NB4 (cell line): ENCODE results near the gene RPS19BP1.

ENCODE experiments used
- DNase-seq: peaks from one replicate; pipeline ENCODE4 v3.0.0; 2010; ENCODE audit warnings: low read depth
- H3K4me3 ChIP-seq: one replicate; pipeline ENCODE4 v1.5.1; 2011; ENCODE audit warnings: mild to moderate bottlenecking, low read depth, low read length, moderate library complexity
- MYC ChIP-seq: IDR thresholded peaks from 2 replicates; pipeline ENCODE4 v1.6.1; 2011; ENCODE audit warnings: low read depth, low read length
- POLR2A ChIP-seq: IDR thresholded peaks from 2 replicates; pipeline ENCODE4 v1.6.1; 2011; ENCODE audit warnings: mild to moderate bottlenecking; ENCODE audit not compliant: insufficient read length; ENCODE audit errors: extremely low read depth
- TF ChIP-seq, protein P1 (sequence below): IDR thresholded peaks from 2 replicates; pipeline ENCODE4 v1.6.1; 2011; ENCODE audit warnings: low read depth, low read length
- TF ChIP-seq, protein P2 (sequence below): IDR thresholded peaks from one replicate; pipeline ENCODE4 v1.5.1; 2012; ENCODE audit warnings: low read depth, low read length

RPS19BP1 gene

GRCh38 chr22:39563571-39564428 lies 31.3 kb upstream of the RPS19BP1 start:
- TF ChIP-seq, protein P1, sequence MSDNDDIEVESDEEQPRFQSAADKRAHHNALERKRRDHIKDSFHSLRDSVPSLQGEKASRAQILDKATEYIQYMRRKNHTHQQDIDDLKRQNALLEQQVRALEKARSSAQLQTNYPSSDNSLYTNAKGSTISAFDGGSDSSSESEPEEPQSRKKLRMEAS, result no peak
- no peak for TF ChIP-seq POLR2A
- TF ChIP-seq MYC, result no peak
- TF ChIP-seq, protein P2, sequence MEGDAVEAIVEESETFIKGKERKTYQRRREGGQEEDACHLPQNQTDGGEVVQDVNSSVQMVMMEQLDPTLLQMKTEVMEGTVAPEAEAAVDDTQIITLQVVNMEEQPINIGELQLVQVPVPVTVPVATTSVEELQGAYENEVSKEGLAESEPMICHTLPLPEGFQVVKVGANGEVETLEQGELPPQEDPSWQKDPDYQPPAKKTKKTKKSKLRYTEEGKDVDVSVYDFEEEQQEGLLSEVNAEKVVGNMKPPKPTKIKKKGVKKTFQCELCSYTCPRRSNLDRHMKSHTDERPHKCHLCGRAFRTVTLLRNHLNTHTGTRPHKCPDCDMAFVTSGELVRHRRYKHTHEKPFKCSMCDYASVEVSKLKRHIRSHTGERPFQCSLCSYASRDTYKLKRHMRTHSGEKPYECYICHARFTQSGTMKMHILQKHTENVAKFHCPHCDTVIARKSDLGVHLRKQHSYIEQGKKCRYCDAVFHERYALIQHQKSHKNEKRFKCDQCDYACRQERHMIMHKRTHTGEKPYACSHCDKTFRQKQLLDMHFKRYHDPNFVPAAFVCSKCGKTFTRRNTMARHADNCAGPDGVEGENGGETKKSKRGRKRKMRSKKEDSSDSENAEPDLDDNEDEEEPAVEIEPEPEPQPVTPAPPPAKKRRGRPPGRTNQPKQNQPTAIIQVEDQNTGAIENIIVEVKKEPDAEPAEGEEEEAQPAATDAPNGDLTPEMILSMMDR, result no peak
- DNase-seq, result no peak
- H3K4me3 ChIP-seq, result no peak overlapping the region

DNA sequence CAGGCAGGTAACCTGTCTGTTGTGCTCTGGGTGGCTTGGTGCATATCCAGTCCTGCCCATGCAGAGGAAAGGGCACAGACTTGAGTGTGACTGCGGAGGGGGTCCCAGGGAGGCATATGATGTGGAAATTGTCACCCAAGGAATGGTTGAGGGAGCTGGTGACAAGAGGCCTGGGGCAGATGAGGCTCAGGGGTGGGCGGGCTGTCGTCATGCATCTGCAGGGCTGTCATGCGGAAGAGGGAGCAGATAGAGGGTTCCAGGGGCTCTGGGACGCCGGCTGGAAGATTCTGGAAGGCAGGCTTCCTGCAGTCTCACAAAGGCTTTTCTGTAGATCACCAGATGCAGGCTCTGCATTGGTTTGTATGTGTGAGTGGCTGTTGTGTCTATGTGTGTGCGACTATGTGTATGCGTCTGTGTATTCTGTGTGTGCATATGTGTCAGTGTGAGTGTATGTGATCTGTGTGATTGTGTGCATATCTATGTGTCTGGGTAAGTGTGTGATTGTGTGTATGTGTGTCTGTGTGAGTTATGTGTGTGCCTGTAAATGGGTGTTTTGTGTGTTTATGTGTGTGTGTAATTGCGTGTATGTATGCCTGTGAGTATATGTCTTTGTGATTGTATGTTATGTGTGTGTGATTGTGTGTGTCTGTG lies 30.4 kb upstream of the RPS19BP1 start:
- no peak overlapping the region for H3K4me3 ChIP-seq
- no peak for DNase-seq
- TF ChIP-seq, protein P2, result no peak
- TF ChIP-seq, protein P1, result no peak
- TF ChIP-seq MYC (no peak), POLR2A (no peak)

- H3K4me3 ChIP-seq, result no peak overlapping the region
- DNase-seq, result no peak
- TF ChIP-seq, protein P2, result no peak
- TF ChIP-seq MYC, result no peak
- TF ChIP-seq, protein P1, result no peak
- TF ChIP-seq POLR2A, result no peak
Measured at GRCh38 chr22:39560127-39560526, 27.6 kb upstream of the RPS19BP1 start.

DNA sequence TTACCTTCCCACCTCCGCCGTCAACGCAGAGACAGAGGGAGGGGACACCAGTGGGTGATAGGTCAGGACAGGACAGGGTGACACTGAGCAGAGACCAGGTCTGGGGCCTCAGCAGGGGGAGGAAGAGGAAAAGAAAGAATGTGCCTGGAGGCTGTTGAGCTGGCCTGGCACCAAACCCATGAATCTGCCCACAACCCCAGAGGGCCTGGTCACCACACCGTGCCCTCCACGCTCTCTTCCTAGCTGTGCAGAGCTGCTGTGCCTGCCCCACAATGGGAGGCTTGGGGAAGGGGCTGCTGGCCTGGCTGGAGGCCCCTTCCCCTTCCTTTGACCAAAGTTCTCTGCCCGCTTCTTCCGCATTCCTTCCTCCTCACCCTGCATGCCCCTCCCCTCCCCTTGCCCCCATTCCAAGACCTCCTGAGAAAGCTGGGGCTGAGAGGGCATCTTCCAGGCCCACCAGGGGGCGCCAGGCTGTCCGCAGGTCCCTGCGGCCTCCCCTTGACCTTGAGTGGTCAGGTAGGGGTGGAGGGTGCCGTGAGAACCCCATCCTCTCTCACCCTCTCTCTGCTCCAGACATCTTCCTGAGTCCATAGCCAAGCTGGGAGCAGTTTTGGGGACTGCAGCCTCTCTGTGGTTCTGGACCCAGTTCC lies 27.0 kb upstream of the RPS19BP1 start:
- peak; percentile 23 for DNase-seq
- no peak for TF ChIP-seq MYC
- TF ChIP-seq, protein P2, result peak; percentile 72
- no peak overlapping the region for H3K4me3 ChIP-seq

DNA sequence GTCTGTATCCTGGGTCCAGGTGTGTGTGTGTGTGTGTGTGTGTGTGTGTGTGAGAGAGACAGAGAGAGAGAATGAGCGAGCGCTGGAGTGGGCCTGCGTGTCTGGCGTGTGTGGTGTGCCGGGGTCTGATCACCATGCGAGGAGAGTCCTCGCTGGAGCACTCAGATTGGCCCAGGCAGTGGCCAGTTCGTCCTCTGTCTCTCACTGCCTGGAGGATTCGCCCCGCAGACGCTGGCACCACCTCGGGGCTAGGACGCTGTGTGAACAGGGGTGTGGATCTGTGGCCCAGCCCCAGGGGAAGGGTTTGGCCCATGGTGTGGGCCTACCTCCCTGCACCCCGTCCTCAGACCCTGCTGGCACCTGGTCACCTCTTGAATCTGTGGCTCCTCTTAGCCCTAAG lies 26.4 kb upstream of the RPS19BP1 start:
- no peak for TF ChIP-seq MYC
- TF ChIP-seq, protein P2, result no peak
- TF ChIP-seq, protein P1, result no peak
- DNase-seq, result no peak
- no peak overlapping the region for H3K4me3 ChIP-seq
